GM12878 (cell line): ENCODE data around the gene DNAJC18. TPM values are rescaled to one million over a fixed set of nuclear protein-coding genes. Genes with fewer than 3 reads are reported as not detected.

Experiments
- BACH1 ChIP-seq: fragments of 450-650 bp; IDR thresholded peaks from 2 replicates; pipeline ENCODE4 v1.6.1; 2017; ENCODE audit warnings: mild to moderate bottlenecking, borderline replicate concordance
- CBX5 ChIP-seq: sonication (generic); IDR thresholded peaks from 2 replicates; pipeline ENCODE4 v1.6.1; 2016; ENCODE audit warnings: low read depth, moderate library complexity, mild to moderate bottlenecking, inconsistent platforms
- EED ChIP-seq: sonication (generic); IDR thresholded peaks from 2 replicates; pipeline ENCODE4 v1.6.1; 2016; ENCODE audit warnings: antibody characterized with exemption, low read depth
- EGR1 ChIP-seq, 2 experiments: IDR thresholded peaks; 1 replicate in 1 of 2; 2 replicates in 1 of 2; pipeline ENCODE4 v1.6.1; 2011 to 2012; ENCODE audit warnings: low read depth in 2 of 2, low read length in 2 of 2, borderline replicate concordance in 1 of 2, mild to moderate bottlenecking in 1 of 2, moderate library complexity in 1 of 2
- EP300 ChIP-seq, 2 experiments: fragments of 150-350 bp in 1 of 2; IDR thresholded peaks; 2 replicates each; pipeline ENCODE4 v1.6.1; 2011 to 2012; ENCODE audit warnings: low read depth in 2 of 2, low read length in 2 of 2, borderline replicate concordance in 1 of 2, improper control_type of control experiment in 1 of 2, inconsistent platforms in 1 of 2; ENCODE audit not compliant: control insufficient read depth in 1 of 2
- HCFC1 ChIP-seq: fragments of 150-350 bp; IDR thresholded peaks from 2 replicates; pipeline ENCODE4 v1.6.1; 2014; ENCODE audit warnings: low read length
- NKRF ChIP-seq: fragments of 450-650 bp; conservative IDR thresholded peaks from 2 replicates; pipeline ENCODE4 v1.6.1; 2017; ENCODE audit warnings: mild to moderate bottlenecking, moderate library complexity
- NR2F1 ChIP-seq: fragments of 450-650 bp; conservative IDR thresholded peaks from 2 replicates; pipeline ENCODE4 v1.6.1; 2017; ENCODE audit warnings: mild to moderate bottlenecking
- NRF1 ChIP-seq: conservative IDR thresholded peaks from 2 replicates; pipeline ENCODE4 v1.6.1; 2011; ENCODE audit warnings: mild to moderate bottlenecking, low read depth, low read length, improper control_type of control experiment
- POU2F2 ChIP-seq: IDR thresholded peaks from 3 replicates; pipeline ENCODE4 v1.6.1; 2011; ENCODE audit warnings: low read depth, mild to moderate bottlenecking, low read length, borderline replicate concordance
- SMARCA5 ChIP-seq: fragments of 450-650 bp; IDR thresholded peaks from 2 replicates; pipeline ENCODE4 v1.6.1; 2017; ENCODE audit warnings: mild to moderate bottlenecking
- SMC3 ChIP-seq: IDR thresholded peaks from 2 replicates; pipeline ENCODE4 v1.6.1; 2011; ENCODE audit warnings: low read length, improper control_type of control experiment, borderline replicate concordance
- SP1 ChIP-seq: IDR thresholded peaks from one replicate; pipeline ENCODE4 v1.6.1; 2011; ENCODE audit warnings: low read depth, low read length
- SUZ12 ChIP-seq: fragments of 200-600 bp; sonication (generic); IDR thresholded peaks from one replicate; pipeline ENCODE4 v1.6.1; 2018; ENCODE audit warnings: antibody characterized with exemption, mild to moderate bottlenecking; ENCODE audit not compliant: unreplicated experiment
- ZNF24 ChIP-seq: fragments of 450-650 bp; IDR thresholded peaks from 2 replicates; pipeline ENCODE4 v1.6.1; 2017; ENCODE audit warnings: antibody characterized with exemption, mild to moderate bottlenecking
- polyA plus RNA-seq, 11 experiments: library from polyadenylated mRNA; depleted of rRNA in 4 of 11; unstranded in 6 of 11; stranded (reverse) in 5 of 11; fragments of >200 nt; fragmentation: Nextera tagmentation in 4 of 11; fragmentation: Illumina TruSeq in 1 of 11; extraction: Ambion mirVana in 4 of 11; extraction: Trizol in 1 of 11; gene quantifications; 1 replicate in 1 of 11; 2 replicates in 10 of 11; pipeline versions ENCODE4 v1.2.1 to v1.2.3, GENCODE V29; 2011 to 2016; ENCODE audit warnings: inconsistent platforms in 2 of 11, missing spikeins in 2 of 11, low read depth in 1 of 11
- total RNA-seq, 4 experiments: library from RNA; depleted of rRNA in 3 of 4; stranded (reverse); fragments of >200 nt in 3 of 4; fragmentation: Illumina TruSeq in 1 of 4; extraction: Trizol in 1 of 4; gene quantifications; 2 replicates each; pipeline versions ENCODE4 v1.2.1 to v1.2.3, GENCODE V29; 2013 to 2021
- TF ChIP-seq, protein P1 (sequence below), 3 experiments: IDR thresholded peaks in 2 of 3; conservative IDR thresholded peaks in 1 of 3; 2 replicates each; pipeline ENCODE4 v1.5.1; 2011; ENCODE audit warnings: low read depth in 3 of 3, low read length in 3 of 3, mild to moderate bottlenecking in 3 of 3, control low read depth in 2 of 3, moderate library complexity in 2 of 3, inconsistent platforms in 1 of 3, mixed read lengths in 1 of 3; ENCODE audit not compliant: control insufficient read depth in 2 of 3, insufficient read depth in 1 of 3; ENCODE audit errors: extremely low read depth in 1 of 3

The DNAJC18 gene
- total and polyA plus RNA-seq, 10 of the 15 experiments (the other 5 are each of a cell fraction or from before 2014, with no cell fraction given), result 6.4 to 26.7 (median 17.7) TPM

DNA sequence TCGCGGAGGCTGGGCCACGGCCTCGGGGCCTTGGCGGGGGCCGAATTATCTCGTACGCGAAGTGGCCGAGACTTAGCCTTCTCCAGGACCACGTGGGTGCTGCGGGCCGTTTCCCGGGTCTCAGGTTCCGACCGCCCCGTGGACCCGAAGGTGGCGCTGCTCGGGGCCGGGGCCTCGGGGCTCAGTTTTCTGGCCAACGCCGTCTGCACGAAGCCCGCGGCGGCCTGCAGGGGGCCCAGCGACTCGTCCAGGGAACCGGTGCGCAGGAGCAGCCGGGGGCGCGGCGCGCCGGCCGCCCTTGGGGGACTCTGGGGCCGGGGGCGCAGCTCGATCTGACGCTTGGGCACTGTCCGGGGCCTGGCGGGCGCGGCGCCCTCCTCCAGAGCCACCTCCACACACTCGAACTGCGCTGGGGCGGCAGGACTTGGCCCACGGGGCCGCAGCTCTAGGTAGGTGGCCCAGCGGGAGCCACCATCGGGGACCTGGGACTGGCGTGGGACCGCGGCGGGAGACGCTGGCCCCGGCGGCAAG lies 45.1 kb downstream of the DNAJC18 start (continued):
- TF ChIP-seq NKRF (0 out of 2 replicates have a peak, but pooled peaks have one; percentile 19), NR2F1 (0 out of 2 replicates have a peak, but pooled peaks have one; percentile 42), ZNF24 (no peak), SMARCA5 (peak; percentile 81), BACH1 (peak; percentile 33; the same call in 1 of the 2 replicates), EGR1 (IDR thresholded peaks at IDR 0.05; ENCODE audit: borderline replicate concordance in 1 of 2, low read depth in 2 of 2, low read length in 2 of 2) (peak in 1 of 2 experiments; percentile 1; a peak in 1 of 3 replicates), EP300 (IDR thresholded peaks at IDR 0.05; ENCODE audit: borderline replicate concordance in 1 of 2, control insufficient read depth in 1 of 2, low read depth in 2 of 2, low read length in 2 of 2) (no peak), NRF1 (no peak), SUZ12 (no peak), SMC3 (peak; percentile 17; the same call in 1 of the 2 replicates), CBX5 (no peak), SP1 (no peak), POU2F2 (no peak), HCFC1 (0 out of 2 replicates have a peak, but pooled peaks have one; percentile 26), EED (no peak)
- TF ChIP-seq, protein P1, sequence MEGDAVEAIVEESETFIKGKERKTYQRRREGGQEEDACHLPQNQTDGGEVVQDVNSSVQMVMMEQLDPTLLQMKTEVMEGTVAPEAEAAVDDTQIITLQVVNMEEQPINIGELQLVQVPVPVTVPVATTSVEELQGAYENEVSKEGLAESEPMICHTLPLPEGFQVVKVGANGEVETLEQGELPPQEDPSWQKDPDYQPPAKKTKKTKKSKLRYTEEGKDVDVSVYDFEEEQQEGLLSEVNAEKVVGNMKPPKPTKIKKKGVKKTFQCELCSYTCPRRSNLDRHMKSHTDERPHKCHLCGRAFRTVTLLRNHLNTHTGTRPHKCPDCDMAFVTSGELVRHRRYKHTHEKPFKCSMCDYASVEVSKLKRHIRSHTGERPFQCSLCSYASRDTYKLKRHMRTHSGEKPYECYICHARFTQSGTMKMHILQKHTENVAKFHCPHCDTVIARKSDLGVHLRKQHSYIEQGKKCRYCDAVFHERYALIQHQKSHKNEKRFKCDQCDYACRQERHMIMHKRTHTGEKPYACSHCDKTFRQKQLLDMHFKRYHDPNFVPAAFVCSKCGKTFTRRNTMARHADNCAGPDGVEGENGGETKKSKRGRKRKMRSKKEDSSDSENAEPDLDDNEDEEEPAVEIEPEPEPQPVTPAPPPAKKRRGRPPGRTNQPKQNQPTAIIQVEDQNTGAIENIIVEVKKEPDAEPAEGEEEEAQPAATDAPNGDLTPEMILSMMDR (IDR thresholded peaks at IDR 0.05 in 2 of 3, conservative IDR thresholded peaks at IDR 0.05 in 1 of 3; ENCODE audit: control insufficient read depth in 2 of 3, extremely low read depth in 1 of 3, insufficient read depth in 1 of 3, low read depth in 3 of 3, low read length in 3 of 3), result peak; percentile 50 to 72 (median 60)
